H1 (cell line): ENCODE data around the gene TNFSF11. TPM values are rescaled to one million over a fixed set of nuclear protein-coding genes. Genes with fewer than 3 reads are reported as not detected.

ENCODE experiments used
- CTCF ChIA-PET: fragments of 300-600 bp; sonication (Branson Sonifier 250); formaldehyde crosslinking; loops from one replicate; lab custom pipeline; 2021; ENCODE audit not compliant: partially characterized antibody; lab: Charles Lee
- POLR2A ChIA-PET: fragments of 300-600 bp; sonication (Branson Sonifier 250); formaldehyde crosslinking; loops from one replicate; lab custom pipeline; 2021; ENCODE audit warnings: inconsistent platforms; ENCODE audit not compliant: partially characterized antibody; lab: Charles Lee
- DNase-seq, 2 experiments: peaks; one replicate each; pipeline versions ENCODE4 v3.0.0 to v3.0.0-alpha.2; 2010 to 2022; ENCODE audit warnings: low spot score in 2 of 2, low read depth in 1 of 2, mixed read lengths in 1 of 2
- FAIRE-seq: peaks from 2 replicates; lab custom pipeline; 2011; peaks lifted over from hg19 to GRCh38; lab: Jason Lieb, UNC
- H2AFZ ChIP-seq: 2 replicates; pipeline ENCODE4 v1.8.1; 2012; ENCODE audit warnings: low read length, inconsistent platforms
- H2AK5ac ChIP-seq: 2 replicates; pipeline ENCODE4 v1.6.1; 2013; ENCODE audit warnings: low read depth, low read length
- H2BK120ac ChIP-seq: replicated peaks from 2 replicates; pipeline ENCODE3; 2013; ENCODE audit warnings: low read depth, low read length, inconsistent platforms
- H2BK12ac ChIP-seq: 2 replicates; pipeline ENCODE4 v1.6.1; 2013; ENCODE audit warnings: low read depth, low read length
- H2BK15ac ChIP-seq: 2 replicates; pipeline ENCODE4 v1.6.1; 2013; ENCODE audit warnings: low read length
- H2BK20ac ChIP-seq: 2 replicates; pipeline ENCODE4 v1.6.1; 2013; ENCODE audit warnings: low read length
- H2BK5ac ChIP-seq: 2 replicates; pipeline ENCODE4 v1.6.1; 2013; ENCODE audit warnings: low read depth, low read length
- H3K14ac ChIP-seq: 2 replicates; pipeline ENCODE4 v1.6.1; 2013; ENCODE audit warnings: inconsistent platforms; ENCODE audit not compliant: insufficient read length
- H3K18ac ChIP-seq: 2 replicates; pipeline ENCODE4 v1.6.1; 2013; ENCODE audit warnings: low read length; ENCODE audit errors: extremely low read depth
- H3K23ac ChIP-seq: 2 replicates; pipeline ENCODE4 v1.6.1; 2013; ENCODE audit warnings: inconsistent platforms; ENCODE audit not compliant: insufficient read length
- H3K23me2 ChIP-seq: 2 replicates; pipeline ENCODE4 v1.6.1; 2013; ENCODE audit warnings: low read depth, low read length
- H3K27ac ChIP-seq: 2 replicates; pipeline ENCODE4 v1.6.1; 2011; ENCODE audit warnings: low read depth, low read length, inconsistent platforms
- H3K27me3 ChIP-seq, 4 experiments: replicated peaks in 1 of 4; 1 replicate in 1 of 4; 2 replicates in 3 of 4; pipeline versions ENCODE4 v1.6.1 to v1.8.1; 2011 to 2013; ENCODE audit warnings: low read length in 3 of 4, mild to moderate bottlenecking in 3 of 4, inconsistent platforms in 2 of 4, mixed read lengths in 2 of 4, moderate library complexity in 1 of 4; ENCODE audit not compliant: control insufficient read depth in 3 of 4, insufficient read depth in 3 of 4; ENCODE audit errors: extremely low read depth in 1 of 4
- H3K36me3 ChIP-seq, 4 experiments: 2 replicates each; pipeline versions ENCODE4 v1.6.1 to v1.8.1; 2011 to 2013; ENCODE audit warnings: mild to moderate bottlenecking in 4 of 4, low read length in 3 of 4, moderate library complexity in 2 of 4, control low read depth in 1 of 4, inconsistent platforms in 1 of 4; ENCODE audit not compliant: insufficient read depth in 4 of 4, control insufficient read depth in 2 of 4
- H3K4ac ChIP-seq: replicated peaks from 2 replicates; pipeline ENCODE3; 2013; ENCODE audit warnings: low read length, low read depth, mixed read lengths, inconsistent platforms; ENCODE audit not compliant: insufficient read length
- H3K4me1 ChIP-seq, 4 experiments: replicated peaks in 1 of 4; 1 replicate in 1 of 4; 2 replicates in 3 of 4; pipeline versions ENCODE4 v1.6.1 to v1.8.1; 2011 to 2013; ENCODE audit warnings: low read length in 3 of 4, inconsistent platforms in 2 of 4, mixed read lengths in 1 of 4; ENCODE audit not compliant: insufficient read depth in 4 of 4, control insufficient read depth in 3 of 4
- H3K4me2 ChIP-seq, 2 experiments: 2 replicates each; pipeline versions ENCODE4 v1.6.1 to v1.8.1; 2011 to 2013; ENCODE audit warnings: low read depth in 2 of 2, low read length in 2 of 2, control low read depth in 1 of 2, inconsistent platforms in 1 of 2, mild to moderate bottlenecking in 1 of 2; ENCODE audit not compliant: insufficient read depth in 1 of 2
- H3K4me3 ChIP-seq, 4 experiments: fragments of 200-600, 300-600 bp in 1 of 4; sonication (generic), shearing (Covaris generic), sonication (Bioruptor Twin) in 1 of 4; 2 replicates each; pipeline versions ENCODE4 v1.5.1 to v1.8.1; 2011 to 2016; ENCODE audit warnings: low read length in 4 of 4, low read depth in 3 of 4, control low read depth in 2 of 4, inconsistent platforms in 2 of 4, mild to moderate bottlenecking in 2 of 4, mixed read lengths in 1 of 4, moderate library complexity in 1 of 4; ENCODE audit not compliant: insufficient read depth in 2 of 4; ENCODE audit errors: extremely low read depth in 1 of 4
- H3K56ac ChIP-seq: replicated peaks from 2 replicates; pipeline ENCODE3; 2013; ENCODE audit warnings: low read depth, mild to moderate bottlenecking, mixed read lengths, low read length, inconsistent platforms; ENCODE audit not compliant: insufficient read length
- H3K79me1 ChIP-seq: 2 replicates; pipeline ENCODE4 v1.6.1; 2013; ENCODE audit warnings: low read depth, low read length, control low read depth
- H3K79me2 ChIP-seq, 2 experiments: 2 replicates each; pipeline versions ENCODE4 v1.6.1 to v1.8.1; 2012 to 2013; ENCODE audit warnings: low read length in 2 of 2, mild to moderate bottlenecking in 2 of 2, inconsistent platforms in 1 of 2; ENCODE audit not compliant: insufficient read depth in 2 of 2, control insufficient read depth in 1 of 2
- H3K9ac ChIP-seq, 4 experiments: replicated peaks in 1 of 4; 1 replicate in 1 of 4; 2 replicates in 3 of 4; pipeline versions ENCODE4 v1.6.1 to v1.8.1; 2011 to 2013; ENCODE audit warnings: low read depth in 3 of 4, low read length in 3 of 4, control low read depth in 2 of 4, mild to moderate bottlenecking in 2 of 4, moderate library complexity in 2 of 4, inconsistent platforms in 1 of 4; ENCODE audit errors: extremely low read depth in 1 of 4
- H3K9me3 ChIP-seq, 2 experiments: 2 replicates each; pipeline versions ENCODE4 v1.6.1 to v1.8.1; 2012 to 2013; ENCODE audit warnings: mild to moderate bottlenecking in 2 of 2, moderate library complexity in 2 of 2, control low read depth in 1 of 2, inconsistent platforms in 1 of 2, low read depth in 1 of 2, low read length in 1 of 2, mixed read lengths in 1 of 2; ENCODE audit not compliant: insufficient read depth in 2 of 2
- H4K20me1 ChIP-seq, 2 experiments: replicated peaks in 1 of 2; 2 replicates each; pipeline versions ENCODE3 to v1.8.1; 2011 to 2013; ENCODE audit warnings: inconsistent platforms in 2 of 2, low read length in 2 of 2, mild to moderate bottlenecking in 1 of 2; ENCODE audit not compliant: insufficient read depth in 2 of 2, control insufficient read depth in 1 of 2
- H4K5ac ChIP-seq: 2 replicates; pipeline ENCODE4 v1.6.1; 2013; ENCODE audit warnings: low read length, low read depth, mixed read lengths, inconsistent platforms; ENCODE audit not compliant: insufficient read length
- H4K8ac ChIP-seq: 2 replicates; pipeline ENCODE4 v1.8.0; 2013; ENCODE audit warnings: mild to moderate bottlenecking, moderate library complexity, low read length, inconsistent platforms; ENCODE audit not compliant: insufficient read depth; ENCODE audit errors: extremely low read depth
- H4K91ac ChIP-seq: replicated peaks from 2 replicates; pipeline ENCODE3; 2013; ENCODE audit warnings: low read length, mixed read lengths, inconsistent platforms; ENCODE audit not compliant: insufficient read length
- CREB1 ChIP-seq: IDR thresholded peaks from 2 replicates; pipeline ENCODE4 v1.6.1; 2012; ENCODE audit warnings: inconsistent platforms
- CTBP2 ChIP-seq: IDR thresholded peaks from 2 replicates; pipeline ENCODE4 v1.7.0; 2011; ENCODE audit warnings: borderline replicate concordance, mild to moderate bottlenecking, moderate library complexity, mixed read lengths, low read length; ENCODE audit not compliant: insufficient read depth, insufficient read length
- CTCF ChIP-seq, 3 experiments: IDR thresholded peaks; 1 replicate in 2 of 3; 2 replicates in 1 of 3; pipeline versions ENCODE4 v1.5.1 to v1.6.1; 2011; ENCODE audit warnings: low read length in 3 of 3, mild to moderate bottlenecking in 3 of 3, inconsistent platforms in 2 of 3, low read depth in 1 of 3, moderate library complexity in 1 of 3; ENCODE audit not compliant: insufficient read depth in 1 of 3; ENCODE audit errors: control extremely low read depth in 1 of 3
- EGR1 ChIP-seq: IDR thresholded peaks from 2 replicates; pipeline ENCODE4 v1.6.1; 2011; ENCODE audit warnings: low read depth, low read length, borderline replicate concordance
- EZH2 ChIP-seq: fragments of 200-600 bp; sonication (generic); IDR thresholded peaks from 2 replicates; pipeline ENCODE4 v1.7.1; 2012; ENCODE audit warnings: low read depth, mild to moderate bottlenecking, moderate library complexity, low read length, inconsistent platforms; ENCODE audit not compliant: severe bottlenecking
- JUN ChIP-seq: IDR thresholded peaks from 2 replicates; pipeline ENCODE4 v1.6.1; 2011; ENCODE audit warnings: low read depth, mild to moderate bottlenecking, improper control_type of control experiment, low read length
- KDM5A ChIP-seq: fragments of 200-600 bp; IDR thresholded peaks from 2 replicates; pipeline ENCODE4 v1.7.1; 2012; ENCODE audit warnings: mild to moderate bottlenecking, low read length, inconsistent platforms, mixed read lengths
- MAX ChIP-seq: IDR thresholded peaks from 2 replicates; pipeline ENCODE4 v1.6.1; 2012; ENCODE audit warnings: inconsistent platforms
- RNF2 ChIP-seq: fragments of 200-900, 300-1000 bp; sonication (generic); IDR thresholded peaks from 2 replicates; pipeline ENCODE4 v1.7.1; 2016; ENCODE audit warnings: borderline replicate concordance, low read depth, mild to moderate bottlenecking, antibody characterized with exemption, low read length; ENCODE audit not compliant: poor library complexity, severe bottlenecking; ENCODE audit errors: missing control alignments
- SIX5 ChIP-seq: IDR thresholded peaks from 2 replicates; pipeline ENCODE4 v1.6.1; 2011; ENCODE audit warnings: mild to moderate bottlenecking, low read depth, low read length
- SP1 ChIP-seq: IDR thresholded peaks from 2 replicates; pipeline ENCODE4 v1.6.1; 2011; ENCODE audit warnings: low read depth, low read length
- SUZ12 ChIP-seq: fragments of 200-600 bp; sonication (generic); IDR thresholded peaks from 2 replicates; pipeline ENCODE4 v1.6.1; 2012; ENCODE audit warnings: mild to moderate bottlenecking, inconsistent platforms, low read length, moderate library complexity, mixed read lengths
- WGBS, 2 experiments: shearing (Covaris generic) in 1 of 2; methylation state at CpG; one replicate each; pipeline versions ENCODE4 v1.1.6 to v1.1.7; 2013 to 2015; ENCODE audit warnings: low lambda C conversion rate in 2 of 2, mixed read lengths in 2 of 2, inconsistent platforms in 1 of 2, low coverage in 1 of 2, missing lambda C conversion rate in 1 of 2; ENCODE audit not compliant: insufficient replicate concordance in 2 of 2, insufficient coverage in 1 of 2, insufficient read length in 1 of 2; ENCODE audit errors: extremely low coverage in 1 of 2, missing lambda C conversion rate in 1 of 2; 5-methylcytosine and 5-hydroxymethylcytosine counted together
- polyA plus RNA-seq, 7 experiments: library from polyadenylated mRNA; depleted of rRNA in 3 of 7; stranded (reverse) in 5 of 7; unstranded in 2 of 7; fragments of >200 nt in 5 of 7; fragments of 200-250 nt in 2 of 7; gene quantifications; 1 replicate in 5 of 7; 2 replicates in 1 of 7; 4 replicates in 1 of 7; pipeline versions ENCODE4 v1.2.1 to v1.2.3, GENCODE V29; 2011 to 2013; ENCODE audit warnings: missing spikeins in 2 of 7, mixed read lengths in 2 of 7
- total RNA-seq: library from RNA; stranded (reverse); fragmentation: NEBNext Ultra II Directional; extraction: Animal tissue kit (Norgen Biotek cat#: 25700); gene quantifications from 2 replicates; pipeline ENCODE4 v1.2.1, GENCODE V29; 2021

The TNFSF11 gene
- total and polyA plus RNA-seq, 2 of the 8 experiments (the other 6 are each of a cell fraction or from before 2014, with no cell fraction given), result 9.3 to 12.0 TPM

- no peak overlapping the region for H3K56ac ChIP-seq
- H3K27ac ChIP-seq, result no peak overlapping the region
- H3K23me2 ChIP-seq, result no peaks in the 10 kb centered on the region
- H3K9ac ChIP-seq, result no peak overlapping the region
- no peak overlapping the region for H3K4me3 ChIP-seq
- no peaks in the 10 kb centered on the region for H4K20me1 ChIP-seq
- H2BK15ac ChIP-seq, result no peak overlapping the region
- H3K36me3 ChIP-seq, result no peaks in the 10 kb centered on the region
- H4K91ac ChIP-seq, result no peak overlapping the region
- CTCF ChIA-PET, result no interaction called here
- no peak overlapping the region for H3K18ac ChIP-seq
- no peak overlapping the region for H3K4ac ChIP-seq
- no peak overlapping the region for H2BK120ac ChIP-seq
- H2BK20ac ChIP-seq, result no peak overlapping the region
- H3K4me2 ChIP-seq, result no peak overlapping the region
- H2BK12ac ChIP-seq, result no peak overlapping the region
- H3K27me3 ChIP-seq, result no peaks in the 10 kb centered on the region
- H2BK5ac ChIP-seq, result no peak overlapping the region
- H3K79me1 ChIP-seq, result no peaks in the 10 kb centered on the region
- no peak overlapping the region for H2AK5ac ChIP-seq
- no peaks in the 10 kb centered on the region for H3K4me1 ChIP-seq
- DNase-seq (no peak), FAIRE-seq (no peak)
- 0 out of 2 replicates have a peak overlapping the region, but pooled peaks have one; percentile 34 for H2AFZ ChIP-seq
- H3K9me3 ChIP-seq, result no peaks in the 10 kb centered on the region
- H4K5ac ChIP-seq, result no peak overlapping the region
- no peak overlapping the region for H3K23ac ChIP-seq
- no peak overlapping the region for H4K8ac ChIP-seq
- H3K79me2 ChIP-seq, result no peaks in the 10 kb centered on the region
- POLR2A ChIA-PET, result no interaction called here
- no peak overlapping the region for H3K14ac ChIP-seq
- 87% methylated on average over 3 of the region's 3 CpGs; no CpG with 5 or more reads in 1 of the 2 experiments for WGBS, 2 experiments
- TF ChIP-seq CTCF (IDR thresholded peaks at IDR 0.05; ENCODE audit: control extremely low read depth in 1 of 3, insufficient read depth in 1 of 3, low read depth in 1 of 3, low read length in 3 of 3) (no peak), JUN (no peak), KDM5A (no peak), SIX5 (no peak), EZH2 (no peak), CREB1 (no peak), SUZ12 (no peak), RNF2 (no peak), EGR1 (no peak), MAX (no peak), CTBP2 (no peak), SP1 (no peak)
Measured at GRCh38 chr13:42526276-42526675, 47.7 kb upstream of the TNFSF11 start.
